ENCODE measurements around the gene ROPN1L. TPM values are rescaled to one million over a fixed set of nuclear protein-coding genes. Genes with fewer than 3 reads are reported as not detected.

Gene ROPN1L
- total and polyA plus RNA-seq, 2 of the 4 experiments (the other 2 are of a cell fraction) = 0.34 to 0.36 TPM

DNA sequence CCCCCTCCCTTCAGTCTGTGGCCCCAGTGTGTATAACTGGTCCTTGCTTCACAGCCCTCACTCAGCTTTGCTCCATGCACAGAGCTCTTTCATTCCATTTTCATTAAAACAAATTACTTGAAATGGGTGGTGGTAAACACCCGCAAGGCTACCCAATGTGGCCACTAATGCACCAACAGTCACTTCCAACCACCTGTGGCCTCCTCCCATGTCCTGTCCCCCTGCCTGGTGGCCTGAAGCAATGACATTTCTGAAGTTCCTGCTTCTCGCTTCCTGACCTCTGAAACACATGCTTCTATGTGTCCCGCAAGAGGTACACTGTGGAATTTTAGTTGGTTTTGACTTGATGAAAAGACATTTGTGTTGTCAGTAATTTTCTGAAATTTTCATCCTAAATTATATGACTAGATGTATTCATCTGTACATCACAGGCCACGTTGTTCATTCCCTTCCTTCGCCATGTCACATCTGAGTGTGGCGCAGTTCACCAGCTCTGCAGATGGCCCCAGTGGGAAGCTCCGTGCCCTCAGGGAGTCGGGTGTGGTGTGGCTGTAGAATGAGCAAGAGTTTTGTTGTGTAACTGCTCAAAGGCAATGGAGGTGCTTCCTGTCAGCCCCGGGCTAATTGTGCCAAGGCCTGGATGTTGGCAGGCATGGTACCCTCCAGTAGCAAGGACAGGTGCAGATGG, 9.6 kb downstream of the ROPN1L start:
- intact Hi-C loops (cut with micrococcal nuclease) (loop anchor here (5.0 to 10.0 kb wide), 2 partner anchors 656 to 1044 kb away; no protein-coding TSS in a partner anchor), dilution Hi-C loops (cut with HindIII; ENCODE audit: low sequenced_read_pairs, unreplicated experiment) (no loop called here), in situ Hi-C loops (cut with MboI; ENCODE audit: low sequenced_read_pairs) (loop anchor here (5.0 to 25.0 kb wide), 4 partner anchors 111 to 734 kb away; partner anchors contain the start of gene ANKRD33B)
- no peaks in the 10 kb centered on the region for H4K20me1 ChIP-seq (ENCODE audit: insufficient read depth, low read length)
- H3K14ac ChIP-seq (replicated peaks; ENCODE audit: low read depth, low read length) = no peak overlapping the region
- no peak overlapping the region for H3K9ac ChIP-seq (ENCODE audit: low read depth, low read length)
- H3K27ac ChIP-seq (ENCODE audit: insufficient read depth, low read length) = no peak overlapping the region
- TF ChIP-seq, protein P1, sequence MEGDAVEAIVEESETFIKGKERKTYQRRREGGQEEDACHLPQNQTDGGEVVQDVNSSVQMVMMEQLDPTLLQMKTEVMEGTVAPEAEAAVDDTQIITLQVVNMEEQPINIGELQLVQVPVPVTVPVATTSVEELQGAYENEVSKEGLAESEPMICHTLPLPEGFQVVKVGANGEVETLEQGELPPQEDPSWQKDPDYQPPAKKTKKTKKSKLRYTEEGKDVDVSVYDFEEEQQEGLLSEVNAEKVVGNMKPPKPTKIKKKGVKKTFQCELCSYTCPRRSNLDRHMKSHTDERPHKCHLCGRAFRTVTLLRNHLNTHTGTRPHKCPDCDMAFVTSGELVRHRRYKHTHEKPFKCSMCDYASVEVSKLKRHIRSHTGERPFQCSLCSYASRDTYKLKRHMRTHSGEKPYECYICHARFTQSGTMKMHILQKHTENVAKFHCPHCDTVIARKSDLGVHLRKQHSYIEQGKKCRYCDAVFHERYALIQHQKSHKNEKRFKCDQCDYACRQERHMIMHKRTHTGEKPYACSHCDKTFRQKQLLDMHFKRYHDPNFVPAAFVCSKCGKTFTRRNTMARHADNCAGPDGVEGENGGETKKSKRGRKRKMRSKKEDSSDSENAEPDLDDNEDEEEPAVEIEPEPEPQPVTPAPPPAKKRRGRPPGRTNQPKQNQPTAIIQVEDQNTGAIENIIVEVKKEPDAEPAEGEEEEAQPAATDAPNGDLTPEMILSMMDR (conservative IDR thresholded peaks at IDR 0.05; ENCODE audit: low read depth, low read length) = no peak
- TF ChIP-seq BHLHE40 (IDR thresholded peaks at IDR 0.05; ENCODE audit: low read depth, low read length) = no peak
- no peak for TF ChIP-seq CHD1 (IDR thresholded peaks at IDR 0.05; ENCODE audit: low read depth, low read length)
- TF ChIP-seq, protein P2, sequence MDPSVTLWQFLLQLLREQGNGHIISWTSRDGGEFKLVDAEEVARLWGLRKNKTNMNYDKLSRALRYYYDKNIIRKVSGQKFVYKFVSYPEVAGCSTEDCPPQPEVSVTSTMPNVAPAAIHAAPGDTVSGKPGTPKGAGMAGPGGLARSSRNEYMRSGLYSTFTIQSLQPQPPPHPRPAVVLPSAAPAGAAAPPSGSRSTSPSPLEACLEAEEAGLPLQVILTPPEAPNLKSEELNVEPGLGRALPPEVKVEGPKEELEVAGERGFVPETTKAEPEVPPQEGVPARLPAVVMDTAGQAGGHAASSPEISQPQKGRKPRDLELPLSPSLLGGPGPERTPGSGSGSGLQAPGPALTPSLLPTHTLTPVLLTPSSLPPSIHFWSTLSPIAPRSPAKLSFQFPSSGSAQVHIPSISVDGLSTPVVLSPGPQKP (IDR thresholded peaks at IDR 0.05; ENCODE audit: borderline replicate concordance, low read depth, low read length) = no peak
- TF ChIP-seq MAFK (IDR thresholded peaks at IDR 0.05; ENCODE audit: low read depth, low read length) = no peak
- no peak for TF ChIP-seq RCOR1 (IDR thresholded peaks at IDR 0.05; ENCODE audit: insufficient replicate concordance, low read length)
- no peak for TF ChIP-seq CEBPB (IDR thresholded peaks at IDR 0.05; ENCODE audit: low read depth, low read length)
- no peak for TF ChIP-seq SMC3 (IDR thresholded peaks at IDR 0.05; ENCODE audit: low read depth, low read length)
- no peak for TF ChIP-seq RAD21 (IDR thresholded peaks at IDR 0.05; ENCODE audit: low read length)
- no peak for TF ChIP-seq MAZ (IDR thresholded peaks at IDR 0.05; ENCODE audit: borderline replicate concordance, low read depth, low read length)
- TF ChIP-seq FOS (IDR thresholded peaks at IDR 0.05; ENCODE audit: low read depth, low read length) = no peak
- no peak overlapping the region for H2AK9ac ChIP-seq (replicated peaks; ENCODE audit: low read depth, low read length, poor library complexity)
- DNase-seq (no peak), ATAC-seq (ENCODE audit: low read depth) (no peak)
- H2AFZ ChIP-seq (replicated peaks; ENCODE audit: low read length, poor library complexity) = peak overlapping the region; percentile 58
- no peak overlapping the region for H2BK120ac ChIP-seq (ENCODE audit: low read depth, low read length)
- peaks cover 14% of the 10 kb centered on the region for H3K4me1 ChIP-seq (ENCODE audit: control insufficient read depth, insufficient read depth, low read length)
- no peak overlapping the region for H3K4ac ChIP-seq (ENCODE audit: low read depth, low read length)
- H4K91ac ChIP-seq (ENCODE audit: insufficient read depth, low read depth, low read length) = no peak overlapping the region
- H3K36me3 ChIP-seq (ENCODE audit: control insufficient read depth, insufficient read depth, low read length) = no peaks in the 10 kb centered on the region
- H3K79me1 ChIP-seq (ENCODE audit: low read depth in 1 of 2, low read length in 2 of 2) = no peaks in the 10 kb centered on the region; a peak in 1 of 4 replicates
- 76% methylated on average over 3 of the region's 9 CpGs; no CpG with 5 or more reads in 1 of the 2 experiments for WGBS, 2 experiments (ENCODE audit: extremely low coverage in 2 of 2, insufficient read length in 1 of 2)
- H3K18ac ChIP-seq (ENCODE audit: low read depth, low read length) = no peak overlapping the region
- ChIA-PET CTCF (interaction anchor here (0.8 kb wide), 1 partner anchor 156 kb away, joined by 3 read pairs; no protein-coding TSS in a partner anchor), POLR2A (ENCODE audit: unreplicated experiment) (no interaction called here)
- no peak overlapping the region; the same call in 1 of the 2 replicates for H2AK5ac ChIP-seq (ENCODE audit: low read depth, low read length)
- BruUV-seq (replicated peaks) = no TSS peak
- H2BK15ac ChIP-seq (ENCODE audit: low read depth, low read length) = no peak overlapping the region
- H3K56ac ChIP-seq (ENCODE audit: extremely low read depth, insufficient read depth, low read length) = no peak overlapping the region
- no peak overlapping the region for H3K23ac ChIP-seq (ENCODE audit: low read depth, low read length)
- H3K9me1 ChIP-seq (ENCODE audit: insufficient read depth, low read length) = peaks cover 16% of the 10 kb centered on the region
- no peaks in the 10 kb centered on the region for H3K27me3 ChIP-seq (ENCODE audit: control insufficient read depth, insufficient read depth, low read length)
- H3K9me3 ChIP-seq (ENCODE audit: control insufficient read depth, insufficient read depth, low read length) = no peaks in the 10 kb centered on the region
- H2BK20ac ChIP-seq (ENCODE audit: low read depth, low read length) = no peak overlapping the region
- no peak overlapping the region for H3K4me2 ChIP-seq (ENCODE audit: low read depth, low read length)
- no peak overlapping the region for H4K5ac ChIP-seq (ENCODE audit: low read depth, low read length)
- H3K4me3 ChIP-seq (ENCODE audit: insufficient read depth, low read depth, low read length) = no peak overlapping the region
- H4K8ac ChIP-seq (ENCODE audit: low read depth in 2 of 2, low read length in 2 of 2) = no peak overlapping the region
- H2BK5ac ChIP-seq (ENCODE audit: low read depth, low read length, poor library complexity, severe bottlenecking) = no peak overlapping the region
